Esophagus mucosa (tissue), 1 donor: ENCODE measurements around the gene NOL9. TPM values are rescaled to one million over a fixed set of nuclear protein-coding genes. Genes with fewer than 3 reads are reported as not detected.
"Not testable (repeated sequence)": the region's sequence is repeated elsewhere in the genome, so short reads cannot be mapped to it uniquely, and the experiment has no call there.

Experiments
- ATAC-seq: fragments of 200-7000 bp; cut with Tn5 transposase; one replicate; pipeline ENCODE4 v1.9.1; 2020
- total RNA-seq: library from RNA; stranded (reverse); gene quantifications from one replicate; pipeline ENCODE4 v1.2.4, GENCODE V29; 2023
- donor health status: DM: yes; HTN: yes; CAD: no.

Gene NOL9
- total RNA-seq, 1 donor from 2014 or later = 19.7 TPM

DNA sequence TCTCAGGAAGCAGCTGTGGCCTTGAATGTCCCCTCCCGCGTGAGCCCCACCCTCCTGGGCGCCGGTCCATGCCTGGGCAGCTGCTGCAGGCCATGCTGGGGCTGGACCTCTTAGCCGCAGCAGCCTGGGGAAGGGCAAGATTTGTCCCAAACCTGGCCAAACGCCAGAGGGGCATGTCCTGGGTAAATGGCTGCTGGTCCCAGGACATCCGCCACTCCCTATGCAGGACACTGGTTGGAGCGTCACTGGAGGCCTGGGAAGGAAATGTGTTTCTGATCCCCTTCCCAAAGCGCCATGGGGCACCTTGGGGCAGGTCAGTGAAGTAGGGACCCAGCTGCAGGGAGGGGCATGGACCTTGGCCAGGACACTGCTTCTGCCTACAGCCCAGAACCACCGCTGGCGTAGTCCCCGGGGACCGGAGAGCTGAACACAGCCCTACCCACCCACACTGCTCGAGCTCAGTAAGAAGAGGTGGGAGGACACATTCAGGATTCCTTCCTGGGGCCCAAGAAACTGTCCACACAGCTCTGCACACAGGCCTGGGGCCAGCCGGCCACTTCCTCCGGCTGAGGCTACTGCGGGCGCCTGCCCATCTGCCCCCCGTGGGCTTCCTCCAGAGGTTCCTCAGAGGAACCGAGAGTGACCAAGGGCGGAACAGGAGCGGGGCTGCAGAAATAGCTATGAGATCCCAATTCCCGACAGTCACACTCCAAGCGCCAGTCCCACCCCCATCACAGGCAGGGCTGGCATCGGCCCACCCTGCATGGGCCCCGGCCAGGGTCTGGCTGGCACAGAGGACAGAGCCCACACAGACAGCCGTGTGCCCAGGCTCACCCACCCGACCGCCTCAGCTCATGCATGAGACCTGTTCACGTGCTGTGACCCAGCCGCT, 52.1 kb downstream of the NOL9 start:
- no peak for ATAC-seq

DNA sequence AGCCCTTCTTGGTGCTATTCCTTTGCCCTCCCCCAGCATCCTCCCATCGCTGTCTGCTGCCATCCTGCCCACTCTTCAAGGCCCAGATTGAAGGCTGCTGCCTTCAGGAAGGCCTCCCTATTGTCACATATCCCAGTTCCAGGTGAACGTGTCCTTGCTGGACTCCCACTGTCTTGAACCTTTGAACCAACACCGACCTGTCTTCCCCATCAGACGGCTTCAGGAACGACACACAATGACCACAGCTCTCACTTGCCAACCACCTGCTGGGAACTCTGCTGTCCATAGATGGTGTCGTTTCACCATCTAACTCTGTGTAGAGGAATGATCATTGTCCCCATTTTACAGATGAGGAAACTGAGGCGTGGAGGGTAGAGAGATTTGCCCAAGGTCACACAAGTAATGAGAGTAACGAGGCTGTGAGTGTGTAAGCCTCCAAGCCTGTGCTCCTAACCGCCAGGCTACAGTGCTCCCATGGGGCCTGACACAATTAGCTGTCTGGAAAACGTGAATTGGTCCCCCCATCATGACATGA, 53.0 kb downstream of the NOL9 start:
- no peak for ATAC-seq

DNA sequence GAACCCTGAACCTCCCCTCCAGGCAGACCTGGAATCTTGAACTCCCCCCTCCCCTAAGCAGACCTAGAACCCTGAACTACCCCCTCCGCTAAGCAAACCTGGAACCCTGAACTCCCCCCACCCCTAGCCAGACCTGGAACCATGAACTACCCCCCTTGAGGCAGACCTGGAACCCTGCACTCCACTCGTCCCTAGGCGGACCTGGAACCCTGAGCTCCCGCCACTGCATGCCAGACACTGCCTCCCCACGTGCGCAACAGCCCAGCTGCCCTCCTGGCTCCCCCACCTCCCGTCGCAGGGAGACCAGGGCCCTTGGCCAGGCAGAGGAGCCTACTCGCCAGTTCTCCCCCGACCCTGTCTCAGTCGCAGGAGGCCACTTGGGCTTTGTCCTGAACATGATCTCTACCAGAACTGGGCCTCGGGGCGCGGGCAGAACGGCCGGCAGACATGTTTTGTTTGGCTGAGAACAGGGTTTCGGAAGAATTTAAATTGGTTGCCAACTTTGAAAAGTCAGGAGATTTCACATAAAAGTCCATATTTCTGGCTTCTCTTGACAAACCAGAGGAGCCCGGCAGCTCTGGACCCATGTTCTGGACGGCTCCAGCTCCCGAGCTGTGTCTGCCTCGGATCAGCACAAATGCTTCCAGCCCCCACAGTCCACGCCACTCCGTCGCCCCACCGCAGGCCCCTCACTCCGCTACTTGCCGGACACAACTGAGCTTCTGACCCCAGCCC, 53.6 kb downstream of the NOL9 start:
- no peak for ATAC-seq

DNA sequence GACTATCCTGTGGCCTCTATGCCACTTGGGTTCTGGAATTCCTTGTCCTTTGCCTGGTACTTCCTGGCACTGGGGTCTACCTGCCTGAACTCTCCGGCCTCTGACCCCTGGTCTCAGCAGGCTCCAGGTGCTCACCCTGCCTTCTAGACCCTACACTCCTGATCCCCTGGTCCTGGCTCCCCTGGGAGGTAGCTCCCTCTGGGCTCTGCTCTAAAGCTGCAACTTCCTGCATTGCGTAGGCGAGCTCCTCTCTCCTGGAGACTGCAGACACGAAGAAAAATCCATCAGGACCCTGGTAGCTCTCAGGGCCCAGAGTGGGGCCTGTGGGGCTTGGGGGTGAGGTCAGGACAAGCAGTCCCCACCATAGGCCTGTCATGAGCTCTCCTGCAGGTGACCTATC, 55.0 kb downstream of the NOL9 start:
- ATAC-seq = no peak

DNA sequence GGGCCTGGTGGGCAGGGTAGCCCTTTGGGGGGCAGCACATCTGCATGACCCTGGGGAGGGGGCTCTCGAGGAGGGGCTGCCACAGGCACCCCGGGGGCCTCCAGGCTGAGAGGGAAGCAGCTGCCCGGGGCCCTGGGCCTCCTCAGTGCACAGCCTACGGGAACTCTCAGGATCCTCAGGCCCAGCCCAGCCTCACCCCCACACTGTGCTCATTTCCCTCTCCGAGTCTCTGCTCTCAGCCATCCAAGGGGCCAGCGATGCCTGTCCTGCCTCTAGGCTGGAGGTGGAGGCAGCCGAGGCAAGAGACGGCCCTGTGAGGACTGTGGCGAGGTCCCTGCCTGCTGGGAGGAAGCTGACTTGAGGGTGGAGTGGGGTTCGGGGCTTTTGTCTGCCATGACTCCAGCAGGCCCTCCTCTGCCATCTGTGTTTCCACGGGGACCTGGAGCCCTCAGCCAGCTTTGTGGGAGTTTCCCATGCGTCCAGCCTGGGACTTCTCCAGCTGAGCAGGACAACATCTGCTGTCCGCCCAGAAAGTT, 55.7 kb downstream of the NOL9 start:
- no peak for ATAC-seq

DNA sequence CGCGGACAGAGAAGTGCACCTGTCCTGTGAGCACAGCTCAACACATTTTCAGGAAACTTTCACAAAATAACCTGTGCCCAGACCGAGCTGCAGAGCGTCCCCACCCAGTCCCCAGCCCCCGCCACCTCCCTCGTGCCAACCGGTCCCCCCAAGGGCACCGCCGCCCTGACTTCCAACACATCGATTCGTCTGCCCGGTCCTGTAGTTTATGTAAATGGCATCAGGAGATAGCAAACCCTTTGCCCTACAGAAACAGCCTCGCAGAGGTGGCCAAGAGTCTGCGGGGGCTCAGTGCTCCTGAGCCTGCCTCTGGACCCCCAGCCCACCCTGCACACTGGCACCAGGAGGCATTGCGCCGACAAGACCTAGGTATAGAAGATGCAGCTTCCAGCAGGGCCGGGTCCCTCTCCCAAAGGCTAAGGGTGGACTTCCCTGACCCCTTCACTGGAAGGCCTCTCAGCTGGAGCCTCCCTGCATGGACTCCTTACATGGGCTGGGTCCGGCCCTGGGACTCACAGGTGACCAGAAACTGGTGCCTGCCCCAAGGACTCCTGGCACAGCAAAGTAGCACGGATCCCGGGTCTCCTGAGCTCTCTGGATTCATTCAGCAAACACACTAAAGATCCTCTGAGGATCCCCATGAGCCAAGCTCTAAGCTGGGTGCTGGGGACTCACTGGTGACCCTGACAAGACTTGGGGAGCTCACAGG, 56.3 kb downstream of the NOL9 start:
- no peak for ATAC-seq

DNA sequence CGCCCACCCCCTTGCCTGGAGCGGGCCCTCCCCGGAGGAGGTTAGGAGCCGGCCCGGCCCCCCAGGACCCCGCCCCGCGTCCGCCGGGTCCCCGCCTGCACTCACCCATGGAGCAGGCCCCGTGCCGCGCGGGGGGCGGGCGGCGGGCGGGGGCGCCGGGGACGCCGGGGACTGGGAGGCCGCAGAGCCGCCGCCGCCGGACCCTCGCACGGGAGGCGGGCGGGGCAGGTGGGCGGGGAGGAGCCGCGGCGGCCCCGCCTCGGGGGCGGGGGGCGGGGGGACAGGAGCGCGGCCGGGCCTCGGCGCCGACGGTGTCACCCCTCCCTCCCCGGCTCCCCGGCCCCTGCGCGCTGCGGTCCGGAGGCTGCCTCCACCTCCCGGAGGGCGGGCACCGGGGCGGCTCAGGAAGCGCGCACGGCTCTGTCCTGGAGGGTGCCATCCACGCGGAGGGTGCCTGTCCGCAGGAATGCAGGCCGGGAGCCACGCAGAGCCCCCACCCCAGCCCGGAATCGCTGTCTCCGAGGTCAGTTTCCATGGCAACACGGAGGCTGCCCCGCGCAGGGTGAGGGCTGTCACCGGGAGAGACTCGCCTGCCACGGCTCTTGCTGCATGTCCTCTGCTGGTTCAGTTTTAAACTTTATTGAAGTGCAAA, 57.0 kb downstream of the NOL9 start:
- ATAC-seq = peak; percentile 44

DNA sequence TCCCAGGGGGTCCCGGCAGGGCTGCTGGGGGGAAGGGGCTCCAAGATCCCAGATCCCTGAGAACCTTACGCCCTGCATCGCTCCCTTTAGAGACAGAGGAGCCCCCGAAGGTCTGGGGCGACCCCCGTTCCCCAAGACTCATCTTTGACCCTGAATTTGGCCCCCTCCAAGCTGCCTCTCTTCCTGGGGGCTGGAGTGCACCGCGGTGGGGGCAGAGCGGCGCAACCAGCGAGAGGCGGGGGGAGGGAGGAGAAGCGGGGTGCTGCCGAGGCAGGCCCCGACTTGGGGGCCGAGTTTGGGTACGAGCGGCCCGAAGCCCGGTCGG, 57.5 kb downstream of the NOL9 start:
- no peak for ATAC-seq

DNA sequence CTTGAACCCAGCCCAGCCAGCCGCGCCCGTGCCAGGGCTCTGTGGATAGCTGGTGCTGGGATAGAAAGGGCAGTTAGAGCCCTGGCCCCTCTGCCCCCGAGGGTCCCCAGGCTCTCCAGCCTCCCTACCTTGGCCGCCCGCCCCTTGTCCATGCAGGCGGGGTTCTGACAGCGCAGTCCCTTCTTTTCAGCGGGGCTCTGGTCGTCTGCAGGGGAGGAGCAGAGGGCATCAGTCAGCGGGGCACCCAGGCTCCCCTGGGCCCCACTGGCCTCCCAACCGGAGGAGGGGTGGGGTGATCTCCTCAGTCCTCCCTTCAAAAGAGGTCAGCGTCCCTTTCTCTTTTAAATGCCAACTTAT, 58.0 kb downstream of the NOL9 start:
- ATAC-seq = no peak

DNA sequence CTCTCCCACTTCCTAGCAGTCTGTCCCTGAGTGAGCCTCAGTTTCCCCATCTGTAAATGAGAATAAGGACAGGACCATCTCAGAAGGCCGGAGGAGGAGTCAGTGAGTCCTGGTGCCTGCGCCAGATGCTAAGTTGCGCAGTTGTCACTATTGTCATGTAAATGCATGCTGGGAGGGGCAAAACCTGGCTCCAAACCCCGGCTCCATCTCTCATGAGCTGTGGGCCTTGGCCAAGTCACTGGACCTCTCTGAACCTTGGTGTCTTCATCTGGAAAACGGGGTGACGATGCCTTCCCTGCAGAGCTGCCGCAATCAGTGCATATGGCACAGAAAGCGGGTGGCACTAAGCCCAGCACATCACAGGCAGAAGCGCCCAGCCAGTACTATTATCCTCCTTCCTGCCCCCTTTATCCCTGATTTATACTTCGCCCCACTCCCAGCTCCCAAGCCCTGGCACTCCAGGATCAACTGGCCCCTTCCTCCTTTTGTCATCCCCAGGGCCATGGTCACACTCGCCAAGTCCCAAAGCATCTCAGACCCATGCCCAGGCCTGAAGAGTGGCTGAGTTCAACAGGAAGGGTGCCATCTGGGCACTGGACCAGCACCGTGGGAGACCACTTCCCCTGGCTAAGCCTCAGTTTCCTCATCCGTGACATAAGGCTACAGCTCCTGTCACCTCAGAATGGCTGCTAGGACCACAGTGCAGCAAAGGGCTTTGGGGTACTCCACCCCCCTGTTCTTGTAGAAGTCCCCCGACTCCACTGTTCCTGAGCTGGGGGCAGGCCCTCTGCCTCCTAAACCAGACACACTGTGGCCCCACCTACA, 58.6 kb downstream of the NOL9 start:
- no peak for ATAC-seq

DNA sequence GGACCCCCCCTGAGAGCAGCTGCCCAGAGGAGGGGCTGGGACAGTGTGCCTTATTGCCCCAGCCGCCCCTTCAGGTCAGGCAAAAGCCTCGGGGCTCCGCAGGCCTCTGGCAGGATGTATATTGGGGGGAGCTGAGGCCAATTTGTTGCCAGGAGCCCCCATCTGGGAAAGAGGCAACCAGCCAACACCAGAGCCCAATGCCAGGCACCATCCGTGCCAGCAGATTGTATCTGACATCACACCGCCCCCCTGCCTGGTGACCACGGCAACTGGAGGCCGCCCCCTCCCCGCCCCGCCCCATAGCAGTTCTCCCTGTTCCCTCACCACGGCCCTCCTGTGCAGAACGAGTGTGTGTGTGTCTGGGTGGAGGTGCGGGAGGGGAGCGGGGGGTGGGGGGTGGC, 59.3 kb downstream of the NOL9 start:
- ATAC-seq = no peak

DNA sequence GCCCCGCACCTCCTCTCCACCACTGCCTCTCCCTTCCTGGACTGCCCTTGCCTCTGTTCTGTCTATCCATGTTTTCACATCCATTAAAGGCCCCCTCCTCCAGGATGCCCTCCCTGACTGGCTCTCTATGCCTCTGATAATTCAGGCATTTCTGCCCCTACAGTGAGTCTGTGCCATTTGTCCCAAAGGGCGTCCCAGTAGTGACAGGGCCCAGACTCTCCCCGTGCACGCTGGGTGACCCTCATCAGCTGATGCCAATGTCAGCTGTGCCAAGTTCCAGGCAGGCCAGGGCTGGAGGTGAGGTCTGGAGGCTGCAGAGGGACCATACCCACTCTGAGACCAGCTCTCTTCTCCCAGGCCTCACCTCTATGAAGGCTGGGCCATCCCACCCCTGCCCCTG, 59.7 kb downstream of the NOL9 start:
- no peak for ATAC-seq

DNA sequence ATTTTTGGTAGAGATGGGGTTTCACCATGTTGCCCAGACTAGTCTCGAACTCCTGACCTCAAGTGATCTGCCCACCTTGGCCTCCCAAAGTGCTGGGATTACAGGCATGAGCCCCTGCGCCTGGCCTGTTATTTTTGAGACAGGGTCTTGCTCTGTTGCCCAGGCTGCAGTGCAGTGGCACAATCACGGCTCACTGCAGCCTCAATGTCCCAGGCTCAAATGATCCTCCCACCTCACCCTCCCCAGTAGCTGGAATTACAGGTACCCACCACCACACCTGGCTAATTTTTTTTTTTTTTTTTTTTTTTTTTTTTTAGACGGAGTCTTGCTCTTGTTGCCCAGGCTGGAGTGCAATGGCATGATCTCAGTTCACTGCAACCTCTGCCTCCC, 60.5 kb downstream of the NOL9 start:
- ATAC-seq = not testable (repeated sequence)

DNA sequence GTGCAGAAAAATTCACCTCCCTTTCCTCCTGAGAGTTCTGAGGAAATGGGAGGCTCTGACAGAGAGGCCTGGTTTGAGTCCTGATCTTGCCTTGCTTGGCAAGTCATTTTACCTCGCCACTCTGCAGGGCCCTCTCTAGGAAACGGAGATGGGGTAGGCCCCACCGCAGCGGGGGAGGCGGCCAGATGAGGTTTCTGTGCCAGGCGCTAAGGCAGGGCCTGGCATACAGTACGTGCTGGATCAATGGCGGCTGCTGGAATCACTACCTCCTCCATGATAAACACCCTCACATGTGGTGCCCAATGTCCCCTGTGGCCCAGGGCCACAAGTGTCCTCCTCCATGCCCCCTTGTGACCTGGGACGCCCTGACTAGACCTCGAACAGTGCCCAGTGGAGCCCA, 62.3 kb downstream of the NOL9 start:
- ATAC-seq = no peak

DNA sequence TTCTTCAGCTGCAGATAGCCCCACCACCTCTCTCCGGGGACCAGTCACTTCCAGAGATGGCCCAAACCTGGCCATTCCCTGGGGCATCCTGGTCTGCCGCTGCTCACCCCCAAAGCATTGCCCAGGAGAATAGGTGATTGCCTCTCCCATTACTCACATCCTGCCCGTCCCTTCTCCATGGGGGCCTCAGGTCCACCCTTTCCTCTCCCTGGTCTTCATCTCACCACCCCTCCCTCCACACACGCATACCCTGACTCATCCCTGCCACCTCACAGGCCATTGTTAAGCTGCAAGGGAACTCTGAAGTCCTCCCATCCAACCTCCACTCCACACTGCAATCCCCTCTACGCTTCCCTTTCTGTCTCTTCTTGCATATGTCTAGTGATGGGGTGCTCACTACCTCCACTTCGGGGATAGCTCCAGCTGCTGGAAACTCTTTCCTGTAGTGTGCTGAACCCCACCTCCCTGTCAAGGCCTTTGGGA, 62.8 kb downstream of the NOL9 start, which contains the start of gene PLEKHG5:
Gene PLEKHG5, minus strand, starts transcription at position 188 of the 483 bp plus-strand sequence. CDS start 14,096 bp downstream, outside the sequence.
- ATAC-seq = peak; percentile 44

DNA sequence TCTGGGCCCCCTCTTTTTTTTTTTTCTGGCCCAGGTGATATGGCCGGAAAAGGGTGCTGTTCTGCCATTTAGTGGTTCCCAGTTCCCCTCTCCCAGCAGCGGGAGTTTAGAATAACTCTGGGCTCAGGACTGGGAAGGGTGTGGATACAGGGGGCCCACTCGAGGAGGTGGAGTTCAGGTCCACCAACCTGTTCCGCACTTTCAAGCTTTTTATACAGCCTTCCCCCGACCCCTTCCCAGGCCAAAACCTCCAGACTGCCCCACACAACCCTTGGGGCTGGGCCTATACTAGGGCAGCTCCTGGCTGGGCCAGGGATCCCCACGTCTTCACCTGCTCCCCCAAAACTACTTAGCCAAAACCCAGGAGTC, 63.2 kb downstream of the NOL9 start:
- ATAC-seq = no peak

DNA sequence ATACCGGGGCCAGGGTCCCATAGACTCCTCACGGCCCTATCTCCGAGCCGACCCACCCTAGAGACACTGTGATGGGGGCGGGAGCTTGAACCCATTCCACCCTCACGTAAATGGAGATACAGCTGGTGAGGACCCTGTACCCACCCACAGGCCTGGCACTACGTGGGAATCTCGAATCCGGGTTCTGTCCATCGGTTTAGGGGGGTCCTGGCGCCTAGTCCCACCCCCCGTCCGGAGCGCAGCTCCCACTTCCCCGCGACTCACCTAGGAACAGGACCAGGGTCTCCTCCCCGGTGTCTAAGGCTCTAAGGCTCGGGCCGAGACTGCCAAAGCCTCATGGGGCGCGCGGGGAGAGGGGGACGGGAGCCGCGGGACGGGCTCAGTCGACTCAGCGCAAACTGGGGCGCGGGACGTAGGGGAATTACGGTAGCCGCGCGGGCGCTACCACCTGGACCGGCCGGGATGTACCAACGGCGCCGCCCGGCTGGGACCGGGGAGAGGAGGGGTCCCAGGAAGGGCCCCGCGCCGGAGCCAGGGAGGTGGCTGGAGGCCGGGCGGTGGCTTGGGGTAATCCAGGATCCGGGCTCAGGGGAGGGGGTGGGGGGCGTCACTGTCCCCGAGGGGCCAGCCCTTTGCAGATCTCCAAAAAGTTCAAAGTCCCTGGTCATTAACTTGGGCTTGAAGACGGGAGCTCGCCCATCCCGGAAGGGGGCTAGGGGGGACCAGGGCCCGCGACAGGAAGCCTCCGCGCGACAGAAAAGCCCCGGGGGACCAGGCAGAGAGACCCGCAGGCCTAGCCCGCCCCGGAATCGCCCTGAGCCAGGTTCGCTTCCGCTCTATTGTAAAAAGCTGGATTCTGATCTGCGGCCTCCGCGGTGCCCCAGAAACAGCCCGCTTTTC, 63.9 kb downstream of the NOL9 start:
- peak; percentile 42 for ATAC-seq

DNA sequence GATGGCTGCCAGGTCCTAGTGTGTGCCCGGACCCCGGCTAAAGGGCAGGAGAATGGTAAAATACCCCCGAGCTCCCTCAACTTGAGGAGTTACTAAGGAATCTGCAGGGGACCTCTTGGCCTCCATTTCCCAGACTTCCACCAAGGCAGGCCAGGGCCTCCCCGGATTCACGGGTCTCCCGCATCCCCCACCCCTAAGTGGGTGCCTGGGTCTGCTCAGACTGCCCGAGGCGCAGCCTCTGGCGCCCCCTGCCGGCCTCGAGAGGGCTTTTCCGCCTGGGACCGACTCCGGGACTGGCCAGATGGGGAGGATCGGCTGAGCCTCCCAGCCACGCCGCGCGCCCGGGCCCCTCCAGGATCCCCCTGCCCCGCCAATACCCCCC, 64.5 kb downstream of the NOL9 start:
- ATAC-seq = peak; percentile 64

DNA sequence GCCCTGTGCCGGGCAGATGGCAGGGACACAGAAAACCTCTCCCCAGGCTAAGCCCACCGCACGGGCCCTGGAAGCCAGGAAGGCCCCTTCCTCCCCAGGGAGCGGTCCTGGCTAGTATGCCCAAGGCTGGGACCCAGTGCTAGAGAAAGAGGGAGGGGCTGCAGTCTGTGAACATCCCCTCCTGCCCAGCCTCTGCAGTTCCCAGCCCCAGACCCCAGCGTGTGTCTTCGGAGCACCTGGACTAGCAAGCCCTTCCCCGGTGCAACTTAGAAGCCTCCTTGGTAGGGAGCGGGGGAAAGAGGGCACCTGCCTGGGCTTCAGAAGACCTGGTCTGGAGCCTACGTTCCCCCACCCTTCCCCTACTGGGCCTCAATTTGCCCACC, 64.9 kb downstream of the NOL9 start:
- ATAC-seq = peak; percentile 1
